ENCODE measurements around the gene UST.

DNA sequence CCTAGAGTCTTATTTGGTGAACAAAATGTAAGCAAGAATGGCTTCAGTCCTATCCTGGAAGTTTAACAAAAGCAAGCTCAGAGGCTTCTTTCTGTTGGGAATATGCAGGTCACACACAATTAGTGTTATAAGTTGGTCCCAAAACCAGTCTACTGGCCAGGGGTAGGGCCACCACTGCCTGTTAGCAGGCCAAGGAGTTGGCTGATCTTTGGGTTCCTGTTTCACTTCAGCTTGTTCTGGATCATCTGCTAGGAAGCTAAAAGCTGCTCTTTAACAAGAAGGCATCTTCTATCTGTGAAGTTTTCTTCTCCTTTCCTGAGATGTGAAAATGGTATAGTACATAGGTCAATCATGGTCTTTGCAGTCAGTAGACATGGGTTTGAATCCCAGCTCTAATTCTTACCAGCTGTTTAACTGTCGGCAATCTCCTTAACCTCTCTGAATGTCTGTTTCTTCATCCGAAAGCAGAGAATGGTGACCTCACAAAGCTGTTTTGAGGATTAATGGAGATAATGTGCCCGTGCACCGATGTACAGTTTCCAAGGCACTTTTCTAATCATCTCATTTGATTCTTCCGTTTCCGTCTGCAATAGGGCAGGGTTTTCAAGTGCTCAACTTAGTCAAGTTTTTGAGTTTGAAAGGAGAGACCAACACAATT, 299.5 kb downstream of the UST start:
- TF ChIP-seq REST (IDR thresholded peaks at IDR 0.05; ENCODE audit: low read depth) (no peak), YY1 (IDR thresholded peaks at IDR 0.05; ENCODE audit: extremely low read depth, insufficient replicate concordance, low read depth, low read length) (no peak)
